Duodenal mucosa (tissue), 2 donors: ENCODE measurements around the gene TMEM43.

ENCODE experiments used
- H3K27ac ChIP-seq: one replicate; pipeline ENCODE4 v1.7.0; 2013; ENCODE audit warnings: low read depth, low read length
- H3K27me3 ChIP-seq, 2 donors: one replicate each; pipeline ENCODE4 v1.7.0; 2013; ENCODE audit warnings: low read length in 2 of 2, control low read depth in 1 of 2; ENCODE audit not compliant: insufficient read depth in 2 of 2, control insufficient read depth in 1 of 2
- H3K36me3 ChIP-seq, 2 donors: one replicate each; pipeline ENCODE4 v1.7.0; 2013; ENCODE audit warnings: low read length in 2 of 2, control low read depth in 1 of 2; ENCODE audit not compliant: insufficient read depth in 2 of 2, control insufficient read depth in 1 of 2
- H3K4me1 ChIP-seq, 2 donors: one replicate each; pipeline ENCODE4 v1.7.0; 2013; ENCODE audit warnings: low read length in 2 of 2, control low read depth in 1 of 2; ENCODE audit not compliant: insufficient read depth in 2 of 2, control insufficient read depth in 1 of 2
- H3K4me3 ChIP-seq, 2 donors: one replicate each; pipeline ENCODE4 v1.7.0; 2013; ENCODE audit warnings: low read length in 2 of 2, low read depth in 1 of 2
- H3K9ac ChIP-seq, 2 donors: one replicate each; pipeline ENCODE4 v1.7.0; 2013; ENCODE audit warnings: low read length in 2 of 2, low read depth in 1 of 2
- H3K9me3 ChIP-seq, 2 donors: one replicate each; pipeline ENCODE4 v1.7.0; 2013; ENCODE audit warnings: low read length in 2 of 2, control low read depth in 1 of 2; ENCODE audit not compliant: control insufficient read depth in 1 of 2

TMEM43 gene

GRCh38 chr3:14144423-14145075 is 19.7 kb downstream of the TMEM43 start:
- Histone ChIP-seq H3K36me3 (peaks cover 40 to 63% of the 10 kb centered on the region in 2 donors), H3K9me3 (no peaks in the 10 kb centered on the region), H3K27me3 (no peaks in the 10 kb centered on the region), H3K9ac (peak overlapping the region; percentile 22 to 45), H3K4me1 (peaks cover 19 to 27% of the 10 kb centered on the region in 2 donors), H3K27ac (peak overlapping the region; percentile 86), H3K4me3 (peak overlapping the region; percentile 38 to 55)

DNA sequence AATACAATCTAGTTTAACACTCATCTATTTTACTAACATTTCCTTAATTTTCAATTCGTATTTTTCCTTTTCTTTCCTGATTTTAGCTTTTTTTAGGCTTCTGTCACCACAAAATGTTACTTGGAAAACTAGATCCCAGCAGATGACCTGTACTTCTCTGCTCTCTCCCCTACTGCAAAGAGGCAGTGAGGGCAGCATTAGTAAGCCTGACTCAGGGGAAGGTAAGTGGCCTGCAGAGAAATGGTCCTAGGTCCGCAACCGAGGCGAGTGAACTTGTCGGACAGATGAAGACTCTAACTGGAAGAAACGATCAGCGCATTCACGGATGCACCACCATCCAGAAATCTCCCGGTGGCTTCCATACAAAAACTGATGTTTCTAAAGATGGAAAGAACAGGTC is 20.4 kb downstream of the TMEM43 start:
- Histone ChIP-seq H3K9ac (no peak overlapping the region), H3K27ac (peak overlapping the region; percentile 61), H3K27me3 (no peaks in the 10 kb centered on the region), H3K9me3 (no peaks in the 10 kb centered on the region), H3K4me3 (no peak overlapping the region), H3K4me1 (peaks cover 19 to 27% of the 10 kb centered on the region in 2 donors), H3K36me3 (peaks cover 38 to 56% of the 10 kb centered on the region in 2 donors)

DNA sequence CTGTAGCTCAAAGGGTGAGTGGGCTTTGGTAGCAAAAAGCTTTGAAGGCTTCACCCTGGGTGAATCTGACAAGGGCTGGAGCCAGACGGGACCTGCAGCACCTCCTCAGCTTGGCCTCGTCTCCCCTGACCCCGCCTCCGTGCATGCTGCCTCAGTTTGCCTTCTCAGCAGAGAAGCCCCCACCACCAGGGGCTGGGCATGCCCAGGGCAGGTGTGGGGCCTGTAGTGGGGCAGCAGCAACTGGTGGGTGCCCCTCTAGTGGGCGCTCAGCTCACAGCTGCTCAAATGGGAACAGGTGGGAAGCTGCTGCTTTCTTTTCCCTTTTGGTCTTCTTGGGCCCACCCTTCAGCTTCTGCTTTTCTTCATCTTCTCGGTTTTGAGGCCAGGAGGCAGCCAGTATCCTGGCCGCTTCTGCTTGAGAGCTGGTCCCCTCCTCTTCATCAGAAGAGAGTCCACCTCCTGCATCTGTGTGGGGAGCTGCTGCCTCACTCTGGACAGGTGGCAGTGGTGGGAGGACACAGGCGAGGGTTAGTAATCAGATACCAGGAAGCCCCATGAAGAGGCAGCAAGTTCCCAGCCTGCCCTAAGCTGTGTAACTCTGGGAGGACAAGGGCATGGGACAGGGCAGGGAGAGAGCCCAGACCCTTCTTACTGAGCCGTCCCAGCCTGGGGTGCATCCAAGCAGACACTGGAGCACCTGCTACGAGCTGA is 21.0 kb downstream of the TMEM43 start:
- Histone ChIP-seq H3K9ac (no peak overlapping the region), H3K27me3 (no peaks in the 10 kb centered on the region), H3K9me3 (no peaks in the 10 kb centered on the region), H3K27ac (no peak overlapping the region), H3K4me1 (peaks cover 19 to 27% of the 10 kb centered on the region in 2 donors), H3K4me3 (no peak overlapping the region), H3K36me3 (peaks cover 32 to 56% of the 10 kb centered on the region in 2 donors)

- Histone ChIP-seq H3K4me3 (no peak overlapping the region), H3K27me3 (no peaks in the 10 kb centered on the region), H3K36me3 (peaks cover 29 to 56% of the 10 kb centered on the region in 2 donors), H3K27ac (no peak overlapping the region), H3K9me3 (no peaks in the 10 kb centered on the region), H3K9ac (no peak overlapping the region), H3K4me1 (peaks cover 19 to 27% of the 10 kb centered on the region in 2 donors)
Measured at GRCh38 chr3:14146381-14147065, 21.7 kb downstream of the TMEM43 start.

- Histone ChIP-seq H3K27ac (no peak overlapping the region), H3K27me3 (no peaks in the 10 kb centered on the region), H3K36me3 (peaks cover 24 to 56% of the 10 kb centered on the region in 2 donors), H3K9me3 (no peaks in the 10 kb centered on the region), H3K4me3 (no peak overlapping the region), H3K4me1 (peaks cover 19 to 25% of the 10 kb centered on the region in 2 donors), H3K9ac (no peak overlapping the region)
Measured at GRCh38 chr3:14147066-14147435, 22.2 kb downstream of the TMEM43 start.

GRCh38 chr3:14147617-14148016 is 22.8 kb downstream of the TMEM43 start:
- no peaks in the 10 kb centered on the region for H3K9me3 ChIP-seq
- no peak overlapping the region for H3K9ac ChIP-seq
- H3K27ac ChIP-seq = no peak overlapping the region
- H3K4me3 ChIP-seq = no peak overlapping the region
- peaks cover 22 to 57% of the 10 kb centered on the region in 2 donors for H3K36me3 ChIP-seq
- H3K4me1 ChIP-seq = peaks cover 19 to 27% of the 10 kb centered on the region in 2 donors
- no peaks in the 10 kb centered on the region for H3K27me3 ChIP-seq

GRCh38 chr3:14148041-14148985 is 23.5 kb downstream of the TMEM43 start:
- Histone ChIP-seq H3K4me3 (no peak overlapping the region), H3K9ac (no peak overlapping the region), H3K9me3 (no peaks in the 10 kb centered on the region), H3K4me1 (peaks cover 19 to 30% of the 10 kb centered on the region in 2 donors), H3K36me3 (peaks cover 22 to 59% of the 10 kb centered on the region in 2 donors), H3K27ac (no peak overlapping the region), H3K27me3 (no peaks in the 10 kb centered on the region)

GRCh38 chr3:14150078-14150477 is 25.2 kb downstream of the TMEM43 start:
- H3K36me3 ChIP-seq = peaks cover 30 to 75% of the 10 kb centered on the region in 2 donors
- H3K27ac ChIP-seq = no peak overlapping the region
- H3K4me3 ChIP-seq = no peak overlapping the region
- H3K4me1 ChIP-seq = peaks cover 7 to 17% of the 10 kb centered on the region in 2 donors
- H3K9me3 ChIP-seq = no peaks in the 10 kb centered on the region
- H3K27me3 ChIP-seq = no peaks in the 10 kb centered on the region
- no peak overlapping the region for H3K9ac ChIP-seq

GRCh38 chr3:14150491-14151230 is 25.8 kb downstream of the TMEM43 start:
- no peak overlapping the region for H3K9ac ChIP-seq
- H3K9me3 ChIP-seq = no peaks in the 10 kb centered on the region
- H3K4me1 ChIP-seq = peaks cover 1 to 11% of the 10 kb centered on the region in 2 donors
- H3K36me3 ChIP-seq = peaks cover 26 to 72% of the 10 kb centered on the region in 2 donors
- no peaks in the 10 kb centered on the region for H3K27me3 ChIP-seq
- H3K27ac ChIP-seq = no peak overlapping the region
- no peak overlapping the region for H3K4me3 ChIP-seq
